Gastroesophageal sphincter (tissue), 4 donors: ENCODE measurements around the gene PARL. TPM values are rescaled to one million over a fixed set of nuclear protein-coding genes. Genes with fewer than 3 reads are reported as not detected.

Experiments
- ATAC-seq: fragments of 150-250 bp; one replicate; pipeline ENCODE4 v1.9.1; 2016; ENCODE audit warnings: mild to moderate bottlenecking, moderate library complexity
- H3K27ac ChIP-seq, 4 donors: fragments of 200-600 bp; sonication (generic) in 3 of 4; 1 replicate in 3 of 4; 2 replicates in 1 of 4; pipeline ENCODE4 v1.5.1; 2016 to 2019
- H3K27me3 ChIP-seq: fragments of 200-600 bp; sonication (generic); one replicate; pipeline ENCODE4 v1.5.1; 2019
- H3K36me3 ChIP-seq, 2 donors: fragments of 200-600 bp; sonication (generic); one replicate each; pipeline ENCODE4 v1.5.1; 2019; ENCODE audit warnings: control low read depth in 1 of 2
- H3K4me1 ChIP-seq, 3 donors: fragments of 200-600 bp; sonication (generic); 1 replicate in 2 of 3; 2 replicates in 1 of 3; pipeline ENCODE4 v1.5.1; 2016 to 2019; ENCODE audit warnings: control low read depth in 2 of 3
- H3K4me3 ChIP-seq, 2 donors: fragments of 200-600 bp; sonication (generic); one replicate each; pipeline ENCODE4 v1.5.1; 2019; ENCODE audit warnings: mild to moderate bottlenecking in 1 of 2, moderate library complexity in 1 of 2
- H3K9me3 ChIP-seq, 3 donors: fragments of 200-600 bp; sonication (generic); one replicate each; pipeline ENCODE4 v1.5.1; 2017 to 2019; ENCODE audit warnings: control low read depth in 2 of 3
- EP300 ChIP-seq: sonication (generic); formaldehyde crosslinking; IDR thresholded peaks from one replicate; pipeline ENCODE4 v1.6.1; 2017; ENCODE audit warnings: antibody characterized with exemption, mild to moderate bottlenecking
- POLR2A ChIP-seq, 2 donors: fragments of 450-650 bp; IDR thresholded peaks; one replicate each; pipeline ENCODE4 v1.6.1; 2017; ENCODE audit warnings: antibody characterized with exemption in 2 of 2, mild to moderate bottlenecking in 2 of 2, moderate library complexity in 1 of 2
- POLR2AphosphoS5 ChIP-seq: sonication (generic); formaldehyde crosslinking; IDR thresholded peaks from one replicate; pipeline ENCODE4 v1.6.1; 2017; ENCODE audit warnings: antibody characterized with exemption
- WGBS, 2 donors: methylation state at CpG; one replicate each; pipeline ENCODE4 v1.1.5; 2018; ENCODE audit warnings: low coverage in 1 of 2; 5-methylcytosine and 5-hydroxymethylcytosine counted together
- total RNA-seq, 4 donors: library from RNA; depleted of rRNA; stranded (reverse); fragments of >200 nt; gene quantifications; one replicate each; pipeline ENCODE4 v1.1.0, GENCODE V29; 2016
- TF ChIP-seq, protein P1 (sequence below), 4 experiments: fragments of 200-600 bp in 2 of 4; fragments of 450-650 bp in 2 of 4; sonication (generic) in 1 of 4; IDR thresholded peaks; one replicate each; pipeline ENCODE4 v1.5.1; 2017 to 2019; ENCODE audit warnings: antibody characterized with exemption in 4 of 4, mild to moderate bottlenecking in 2 of 4, moderate library complexity in 2 of 4

PARL gene
- total RNA-seq, 4 donors from 2014 or later = 40.6 to 55.7 (median 54.7) TPM

DNA sequence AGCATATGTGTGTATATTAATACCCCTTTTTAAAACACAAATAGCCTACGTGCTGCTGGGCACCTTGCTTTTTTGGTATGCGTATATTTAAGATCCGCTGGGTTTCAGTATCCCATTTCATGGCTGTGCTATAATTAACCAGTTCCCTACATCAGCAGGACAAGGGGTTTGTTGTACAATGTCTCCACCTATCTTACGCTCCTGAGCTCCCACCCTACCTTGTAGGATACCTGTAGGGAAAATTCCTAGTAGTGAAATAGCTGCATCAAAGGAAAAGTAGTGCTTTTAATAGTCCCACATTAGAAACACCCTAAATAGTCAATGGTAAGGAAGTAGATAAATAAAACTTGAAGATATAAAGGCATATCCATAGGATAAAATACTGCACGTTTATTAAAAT lies 60.7 kb downstream of the PARL start:
- H3K27ac ChIP-seq = no peak overlapping the region
- H3K27me3 ChIP-seq = no peaks in the 10 kb centered on the region
- H3K36me3 ChIP-seq = peaks cover 0 to 17% of the 10 kb centered on the region in 2 donors
- H3K4me1 ChIP-seq = peaks cover 0 to 19% (median 9%) of the 10 kb centered on the region in 3 donors
- WGBS, 2 donors = 68 to 79% methylated on average over 4 to 5 of the region's 5 CpGs
- ATAC-seq = no peak
- TF ChIP-seq EP300 (no peak), POLR2A (IDR thresholded peaks at IDR 0.05) (no peak), POLR2AphosphoS5 (no peak)
- TF ChIP-seq, protein P1, sequence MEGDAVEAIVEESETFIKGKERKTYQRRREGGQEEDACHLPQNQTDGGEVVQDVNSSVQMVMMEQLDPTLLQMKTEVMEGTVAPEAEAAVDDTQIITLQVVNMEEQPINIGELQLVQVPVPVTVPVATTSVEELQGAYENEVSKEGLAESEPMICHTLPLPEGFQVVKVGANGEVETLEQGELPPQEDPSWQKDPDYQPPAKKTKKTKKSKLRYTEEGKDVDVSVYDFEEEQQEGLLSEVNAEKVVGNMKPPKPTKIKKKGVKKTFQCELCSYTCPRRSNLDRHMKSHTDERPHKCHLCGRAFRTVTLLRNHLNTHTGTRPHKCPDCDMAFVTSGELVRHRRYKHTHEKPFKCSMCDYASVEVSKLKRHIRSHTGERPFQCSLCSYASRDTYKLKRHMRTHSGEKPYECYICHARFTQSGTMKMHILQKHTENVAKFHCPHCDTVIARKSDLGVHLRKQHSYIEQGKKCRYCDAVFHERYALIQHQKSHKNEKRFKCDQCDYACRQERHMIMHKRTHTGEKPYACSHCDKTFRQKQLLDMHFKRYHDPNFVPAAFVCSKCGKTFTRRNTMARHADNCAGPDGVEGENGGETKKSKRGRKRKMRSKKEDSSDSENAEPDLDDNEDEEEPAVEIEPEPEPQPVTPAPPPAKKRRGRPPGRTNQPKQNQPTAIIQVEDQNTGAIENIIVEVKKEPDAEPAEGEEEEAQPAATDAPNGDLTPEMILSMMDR (IDR thresholded peaks at IDR 0.05) = no peak
- H3K4me3 ChIP-seq = no peak overlapping the region
- no peaks in the 10 kb centered on the region for H3K9me3 ChIP-seq

DNA sequence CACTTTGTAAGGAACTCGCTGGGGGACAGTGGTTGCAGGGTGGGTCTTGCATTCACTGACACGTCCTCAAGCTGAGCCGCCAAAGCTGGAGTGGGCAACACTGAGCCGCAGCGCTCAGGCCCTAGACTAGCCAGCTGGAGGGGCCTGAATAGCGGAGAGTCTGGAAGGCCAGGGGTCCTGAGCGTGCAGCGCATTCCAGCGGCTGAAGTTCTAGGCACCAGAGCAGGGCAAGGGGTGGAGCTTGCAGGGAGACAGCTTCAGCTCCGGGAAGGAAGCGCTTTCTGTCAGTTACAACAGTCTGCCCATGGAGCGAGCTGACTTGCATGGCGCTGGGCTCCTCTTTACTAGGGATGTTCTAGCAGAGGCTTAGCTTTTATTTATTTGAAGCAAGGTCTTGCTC lies 62.0 kb downstream of the PARL start:
- H3K4me3 ChIP-seq = no peak overlapping the region
- 28% methylated on average over 2 of the region's 13 CpGs; no CpG with 5 or more reads in 1 of the 2 donors for WGBS, 2 donors
- H3K36me3 ChIP-seq = peaks cover 0 to 6% of the 10 kb centered on the region in 2 donors
- TF ChIP-seq POLR2A (IDR thresholded peaks at IDR 0.05) = no peak
- no peak for TF ChIP-seq EP300
- TF ChIP-seq, protein P1 (IDR thresholded peaks at IDR 0.05) = no peak
- no peak for TF ChIP-seq POLR2AphosphoS5
- H3K27ac ChIP-seq = no peak overlapping the region
- H3K9me3 ChIP-seq = no peaks in the 10 kb centered on the region
- H3K4me1 ChIP-seq = peaks cover 0 to 19% (median 9%) of the 10 kb centered on the region in 3 donors
- no peaks in the 10 kb centered on the region for H3K27me3 ChIP-seq
- no peak for ATAC-seq

DNA sequence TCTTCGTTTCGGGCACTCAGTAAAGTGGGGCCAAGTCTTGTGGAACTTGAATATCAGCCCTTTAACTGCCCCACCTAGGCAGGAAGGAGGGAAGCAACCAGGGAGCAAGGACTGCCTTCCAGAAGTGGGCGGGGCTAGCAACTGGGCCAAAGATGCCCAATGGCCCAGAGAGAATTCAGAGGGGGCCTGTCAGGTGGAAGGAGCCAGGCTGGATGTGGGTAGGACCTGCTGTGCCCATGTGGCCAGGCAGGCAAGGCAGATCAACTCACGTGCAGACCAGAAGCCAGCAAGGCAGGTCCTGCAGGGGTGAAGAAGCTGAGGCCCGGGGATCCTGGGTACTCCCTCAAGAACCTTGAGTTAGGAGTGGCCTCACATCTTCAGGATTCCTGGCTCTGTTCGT lies 64.8 kb downstream of the PARL start:
- Histone ChIP-seq H3K27ac (no peak overlapping the region), H3K36me3 (peaks cover 0 to 28% of the 10 kb centered on the region in 2 donors), H3K4me3 (no peak overlapping the region), H3K4me1 (peaks cover 0 to 8% (median 6%) of the 10 kb centered on the region in 3 donors), H3K27me3 (no peaks in the 10 kb centered on the region), H3K9me3 (no peaks in the 10 kb centered on the region)
- WGBS, 2 donors = 80% methylated on average over 4 of the region's 6 CpGs; no CpG with 5 or more reads in 1 of the 2 donors
- TF ChIP-seq POLR2AphosphoS5 = no peak
- no peak for TF ChIP-seq EP300
- TF ChIP-seq, protein P1 (IDR thresholded peaks at IDR 0.05) = no peak
- no peak for TF ChIP-seq POLR2A (IDR thresholded peaks at IDR 0.05)
- ATAC-seq = no peak

DNA sequence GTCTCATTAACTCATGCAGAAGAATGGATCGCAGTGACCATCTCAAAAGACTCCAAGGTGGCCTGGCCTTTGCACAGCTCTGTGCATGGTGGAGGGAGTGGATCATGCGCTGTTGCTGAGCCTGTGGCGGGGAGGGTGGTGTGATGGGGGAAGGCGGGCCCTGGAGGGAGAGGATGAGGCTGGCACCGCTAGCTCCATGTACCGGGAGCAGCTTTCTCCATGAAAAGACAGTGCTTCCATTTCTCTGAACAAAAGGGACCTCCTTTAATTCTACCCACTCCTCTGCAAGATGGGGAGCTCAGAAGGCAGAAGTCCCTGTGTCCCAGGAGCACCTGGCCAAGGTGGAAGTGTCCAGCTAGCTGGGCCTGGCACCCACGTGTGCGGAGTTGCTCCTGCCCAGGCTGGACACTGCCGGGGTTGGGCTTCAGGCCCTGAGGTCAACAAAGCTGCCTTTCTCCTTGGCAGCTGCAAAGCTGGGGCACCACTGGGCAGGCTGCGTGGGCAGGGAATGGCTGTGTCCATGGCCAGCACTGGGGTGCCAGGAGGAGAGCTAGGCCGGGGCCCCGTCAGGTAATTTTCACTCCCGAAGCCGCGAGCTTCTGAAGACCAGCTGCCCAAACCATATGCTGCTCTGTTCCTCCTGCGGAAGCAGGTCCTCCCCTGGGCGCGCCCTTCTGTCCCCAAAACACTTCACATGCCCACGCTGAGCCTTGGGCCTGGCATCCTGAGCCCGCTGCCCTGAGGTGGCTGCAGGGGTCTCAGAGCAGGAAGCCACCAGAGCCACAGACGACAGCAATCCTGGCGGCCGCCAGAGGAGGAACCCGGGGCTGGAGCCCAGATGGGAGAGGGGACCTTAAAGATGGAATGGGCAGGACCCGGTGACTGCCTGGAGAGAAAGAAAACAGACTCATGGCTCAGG lies 65.7 kb downstream of the PARL start:
- Histone ChIP-seq H3K27me3 (no peaks in the 10 kb centered on the region), H3K4me3 (no peak overlapping the region), H3K4me1 (no peaks in the 10 kb centered on the region), H3K27ac (no peak overlapping the region), H3K9me3 (no peaks in the 10 kb centered on the region), H3K36me3 (peaks cover 0 to 28% of the 10 kb centered on the region in 2 donors)
- TF ChIP-seq POLR2AphosphoS5 (no peak), POLR2A (IDR thresholded peaks at IDR 0.05) (no peak), EP300 (no peak)
- TF ChIP-seq, protein P1 (IDR thresholded peaks at IDR 0.05) = no peak
- 90 to 100% methylated on average over 1 to 8 of the region's 25 CpGs for WGBS, 2 donors
- ATAC-seq = no peak
